ENCODE results near the gene LMF1.

The LMF1 gene

DNA sequence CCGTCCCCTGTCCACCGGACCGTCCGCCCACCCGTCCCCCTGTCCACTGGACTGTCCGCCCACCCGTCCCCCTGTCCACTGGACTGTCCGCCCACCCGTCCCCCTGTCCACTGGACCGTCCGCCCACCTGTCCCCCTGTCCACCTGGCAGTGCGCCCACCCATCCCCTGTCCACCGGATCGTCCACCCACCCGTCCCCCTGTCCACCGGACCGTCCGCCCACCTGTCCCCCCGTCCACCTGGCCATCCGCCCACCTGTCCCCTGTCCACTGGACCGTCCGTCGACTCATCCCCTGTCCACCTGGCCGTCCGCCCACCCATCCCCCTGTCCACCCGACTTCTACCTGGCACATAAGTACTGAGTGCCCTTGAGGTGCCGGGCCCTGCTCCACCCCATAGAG lies 76.6 kb downstream of the LMF1 start:
- Histone ChIP-seq H3K9me3 (ENCODE audit: insufficient read depth, low read length) (no peaks in the 10 kb centered on the region), H3K27me3 (ENCODE audit: insufficient read depth, insufficient read length) (no peaks in the 10 kb centered on the region), H3K4me3 (ENCODE audit: insufficient read length, low read depth) (no peak overlapping the region), H3K9ac (ENCODE audit: insufficient read length, low read depth) (no peak overlapping the region), H3K4me1 (ENCODE audit: insufficient read depth, insufficient read length) (peaks cover 23% of the 10 kb centered on the region), H3K36me3 (ENCODE audit: insufficient read depth, insufficient read length, low read length) (peaks cover 5% of the 10 kb centered on the region)
- no peak for DNase-seq (ENCODE audit: low read depth, low spot score)
- TF ChIP-seq SUZ12 (IDR thresholded peaks at IDR 0.05; ENCODE audit: extremely low read depth, insufficient read depth, insufficient read length) (no peak), YY1 (IDR thresholded peaks at IDR 0.05; ENCODE audit: insufficient read depth, insufficient read length) (no peak), ZNF274 (IDR thresholded peaks at IDR 0.05; ENCODE audit: low read depth, low read length) (no peak)

- no peak for DNase-seq (ENCODE audit: low read depth, low spot score)
- H3K4me1 ChIP-seq (ENCODE audit: insufficient read depth, insufficient read length), result peaks cover 21% of the 10 kb centered on the region
- H3K4me3 ChIP-seq (ENCODE audit: insufficient read length, low read depth), result no peak overlapping the region
- H3K9me3 ChIP-seq (ENCODE audit: insufficient read depth, low read length), result no peaks in the 10 kb centered on the region
- peaks cover 5% of the 10 kb centered on the region for H3K36me3 ChIP-seq (ENCODE audit: insufficient read depth, insufficient read length, low read length)
- TF ChIP-seq ZNF274 (IDR thresholded peaks at IDR 0.05; ENCODE audit: low read depth, low read length) (no peak), SUZ12 (IDR thresholded peaks at IDR 0.05; ENCODE audit: extremely low read depth, insufficient read depth, insufficient read length) (no peak), YY1 (IDR thresholded peaks at IDR 0.05; ENCODE audit: insufficient read depth, insufficient read length) (no peak)
- H3K9ac ChIP-seq (ENCODE audit: insufficient read length, low read depth), result no peak overlapping the region
- no peaks in the 10 kb centered on the region for H3K27me3 ChIP-seq (ENCODE audit: insufficient read depth, insufficient read length)
Measured at GRCh38 chr16:893360-893759, 77.4 kb downstream of the LMF1 start.

GRCh38 chr16:892536-893255 lies 78.1 kb downstream of the LMF1 start:
- Histone ChIP-seq H3K4me1 (ENCODE audit: insufficient read depth, insufficient read length) (peaks cover 21% of the 10 kb centered on the region), H3K36me3 (ENCODE audit: insufficient read depth, insufficient read length, low read length) (peaks cover 5% of the 10 kb centered on the region), H3K9ac (ENCODE audit: insufficient read length, low read depth) (no peak overlapping the region), H3K27me3 (ENCODE audit: insufficient read depth, insufficient read length) (no peaks in the 10 kb centered on the region), H3K9me3 (ENCODE audit: insufficient read depth, low read length) (no peaks in the 10 kb centered on the region), H3K4me3 (ENCODE audit: insufficient read length, low read depth) (no peak overlapping the region)
- DNase-seq (ENCODE audit: low read depth, low spot score), result no peak
- TF ChIP-seq YY1 (IDR thresholded peaks at IDR 0.05; ENCODE audit: insufficient read depth, insufficient read length), result no peak
- TF ChIP-seq SUZ12 (IDR thresholded peaks at IDR 0.05; ENCODE audit: extremely low read depth, insufficient read depth, insufficient read length), result no peak
- TF ChIP-seq ZNF274 (IDR thresholded peaks at IDR 0.05; ENCODE audit: low read depth, low read length), result no peak

GRCh38 chr16:892006-892405 lies 78.8 kb downstream of the LMF1 start:
- H3K36me3 ChIP-seq (ENCODE audit: insufficient read depth, insufficient read length, low read length), result peaks cover 5% of the 10 kb centered on the region
- H3K9ac ChIP-seq (ENCODE audit: insufficient read length, low read depth), result no peak overlapping the region
- H3K27me3 ChIP-seq (ENCODE audit: insufficient read depth, insufficient read length), result no peaks in the 10 kb centered on the region
- no peaks in the 10 kb centered on the region for H3K9me3 ChIP-seq (ENCODE audit: insufficient read depth, low read length)
- no peak overlapping the region for H3K4me3 ChIP-seq (ENCODE audit: insufficient read length, low read depth)
- TF ChIP-seq SUZ12 (IDR thresholded peaks at IDR 0.05; ENCODE audit: extremely low read depth, insufficient read depth, insufficient read length) (no peak), ZNF274 (IDR thresholded peaks at IDR 0.05; ENCODE audit: low read depth, low read length) (no peak), YY1 (IDR thresholded peaks at IDR 0.05; ENCODE audit: insufficient read depth, insufficient read length) (no peak)
- DNase-seq (ENCODE audit: low read depth, low spot score), result no peak
- H3K4me1 ChIP-seq (ENCODE audit: insufficient read depth, insufficient read length), result peaks cover 26% of the 10 kb centered on the region

GRCh38 chr16:891353-891740 lies 79.4 kb downstream of the LMF1 start:
- no peak overlapping the region for H3K4me3 ChIP-seq (ENCODE audit: insufficient read length, low read depth)
- peaks cover 5% of the 10 kb centered on the region for H3K36me3 ChIP-seq (ENCODE audit: insufficient read depth, insufficient read length, low read length)
- TF ChIP-seq ZNF274 (IDR thresholded peaks at IDR 0.05; ENCODE audit: low read depth, low read length) (no peak), SUZ12 (IDR thresholded peaks at IDR 0.05; ENCODE audit: extremely low read depth, insufficient read depth, insufficient read length) (no peak), YY1 (IDR thresholded peaks at IDR 0.05; ENCODE audit: insufficient read depth, insufficient read length) (no peak)
- H3K27me3 ChIP-seq (ENCODE audit: insufficient read depth, insufficient read length), result no peaks in the 10 kb centered on the region
- no peak overlapping the region for H3K9ac ChIP-seq (ENCODE audit: insufficient read length, low read depth)
- no peaks in the 10 kb centered on the region for H3K9me3 ChIP-seq (ENCODE audit: insufficient read depth, low read length)
- H3K4me1 ChIP-seq (ENCODE audit: insufficient read depth, insufficient read length), result peaks cover 27% of the 10 kb centered on the region
- no peak for DNase-seq (ENCODE audit: low read depth, low spot score)

- TF ChIP-seq SUZ12 (IDR thresholded peaks at IDR 0.05; ENCODE audit: extremely low read depth, insufficient read depth, insufficient read length), result no peak
- no peak for TF ChIP-seq ZNF274 (IDR thresholded peaks at IDR 0.05; ENCODE audit: low read depth, low read length)
- TF ChIP-seq YY1 (IDR thresholded peaks at IDR 0.05; ENCODE audit: insufficient read depth, insufficient read length), result no peak
- Histone ChIP-seq H3K9me3 (ENCODE audit: insufficient read depth, low read length) (no peaks in the 10 kb centered on the region), H3K4me1 (ENCODE audit: insufficient read depth, insufficient read length) (peaks cover 30% of the 10 kb centered on the region), H3K9ac (ENCODE audit: insufficient read length, low read depth) (no peak overlapping the region), H3K4me3 (ENCODE audit: insufficient read length, low read depth) (no peak overlapping the region), H3K36me3 (ENCODE audit: insufficient read depth, insufficient read length, low read length) (peaks cover 5% of the 10 kb centered on the region), H3K27me3 (ENCODE audit: insufficient read depth, insufficient read length) (no peaks in the 10 kb centered on the region)
- DNase-seq (ENCODE audit: low read depth, low spot score), result no peak
Measured at GRCh38 chr16:890716-891352, 80.0 kb downstream of the LMF1 start.

DNA sequence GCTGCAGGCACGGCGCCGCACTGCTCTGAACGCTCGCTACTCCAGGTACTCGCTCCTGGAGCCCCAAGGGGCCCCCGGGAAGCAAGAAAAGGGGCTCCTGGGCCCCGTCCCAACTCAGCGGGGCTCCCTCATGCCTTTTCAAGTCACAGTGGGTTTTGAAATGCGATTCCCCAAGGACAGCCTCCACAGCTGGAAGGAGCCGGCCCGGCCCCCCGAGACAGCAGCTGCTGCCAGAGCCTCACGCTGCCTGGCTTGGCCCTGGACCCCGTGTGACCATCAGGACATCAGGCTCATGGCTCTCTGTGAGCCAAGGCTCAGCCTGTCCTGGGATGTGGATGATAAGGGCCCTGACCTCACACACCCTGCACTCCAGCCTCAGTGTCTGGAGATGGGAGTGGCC lies 80.6 kb downstream of the LMF1 start:
- no peak for DNase-seq (ENCODE audit: low read depth, low spot score)
- no peaks in the 10 kb centered on the region for H3K27me3 ChIP-seq (ENCODE audit: insufficient read depth, insufficient read length)
- TF ChIP-seq YY1 (IDR thresholded peaks at IDR 0.05; ENCODE audit: insufficient read depth, insufficient read length), result no peak
- TF ChIP-seq ZNF274 (IDR thresholded peaks at IDR 0.05; ENCODE audit: low read depth, low read length), result no peak
- TF ChIP-seq SUZ12 (IDR thresholded peaks at IDR 0.05; ENCODE audit: extremely low read depth, insufficient read depth, insufficient read length), result no peak

More for the DNA sequence above, 80.6 kb downstream of the LMF1 start:
- Histone ChIP-seq H3K36me3 (ENCODE audit: insufficient read depth, insufficient read length, low read length) (peaks cover 5% of the 10 kb centered on the region), H3K9me3 (ENCODE audit: insufficient read depth, low read length) (no peaks in the 10 kb centered on the region), H3K4me1 (ENCODE audit: insufficient read depth, insufficient read length) (peaks cover 28% of the 10 kb centered on the region), H3K9ac (ENCODE audit: insufficient read length, low read depth) (no peak overlapping the region), H3K4me3 (ENCODE audit: insufficient read length, low read depth) (no peak overlapping the region)
